ENCODE results near the gene OR52L1.
"Not testable (repeated sequence)": the region's sequence is repeated elsewhere in the genome, so short reads cannot be mapped to it uniquely, and the experiment has no call there.

The OR52L1 gene

DNA sequence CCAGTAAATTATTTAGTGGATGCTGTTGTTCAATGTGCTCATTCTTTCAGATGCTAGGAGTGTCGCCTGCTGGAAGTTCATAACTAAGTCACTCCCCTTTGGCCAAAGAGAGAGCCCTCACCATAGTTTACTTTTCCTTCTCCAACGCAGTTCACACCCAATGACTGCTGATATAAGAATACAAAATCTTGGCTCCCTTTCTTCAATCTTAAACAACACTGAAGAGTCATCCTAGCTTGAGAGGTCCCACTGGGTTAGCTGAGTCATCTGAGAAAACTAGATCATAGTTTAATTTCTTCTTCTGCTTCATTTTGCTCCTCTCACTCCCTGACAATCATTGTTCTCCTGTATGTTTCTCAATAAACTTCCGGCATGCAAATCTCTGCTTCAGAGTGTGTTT, 5.4 kb upstream of the OR52L1 start:
- DNase-seq (ENCODE audit: low read depth in 2 of 2) = peak in 1 of 2 donors; percentile 23
- H3K4me3 ChIP-seq (replicated peaks in 1 of 2; ENCODE audit: low read depth in 2 of 2, low read length in 2 of 2) = no peak overlapping the region
- no peak for TF ChIP-seq CTCF (IDR thresholded peaks at IDR 0.05; ENCODE audit: low read depth, low read length)

DNA sequence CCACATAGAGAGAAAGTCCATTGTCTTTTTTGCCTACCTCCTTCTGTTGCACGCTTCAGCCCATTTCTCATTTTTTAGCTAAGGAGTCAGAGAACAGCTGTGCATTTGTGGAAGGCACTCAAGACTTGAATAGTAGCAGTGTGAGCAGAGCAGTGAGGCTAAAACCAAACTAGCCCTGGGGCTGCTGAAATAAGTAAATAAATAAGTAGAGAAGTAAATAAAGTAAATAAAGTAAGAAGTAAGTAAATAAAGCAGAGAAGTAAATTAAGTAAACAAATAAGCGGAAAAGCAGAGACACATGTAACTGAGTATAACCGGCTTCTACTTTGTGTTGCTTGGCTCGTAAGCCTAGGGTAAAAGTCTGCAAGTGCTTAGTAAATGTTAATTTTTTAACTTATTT, 2.4 kb upstream of the OR52L1 start:
- H3K4me3 ChIP-seq (replicated peaks in 1 of 2; ENCODE audit: low read depth in 2 of 2, low read length in 2 of 2) = no peak overlapping the region
- no peak for DNase-seq (ENCODE audit: low read depth in 2 of 2)
- no peak for TF ChIP-seq CTCF (IDR thresholded peaks at IDR 0.05; ENCODE audit: low read depth, low read length)

DNA sequence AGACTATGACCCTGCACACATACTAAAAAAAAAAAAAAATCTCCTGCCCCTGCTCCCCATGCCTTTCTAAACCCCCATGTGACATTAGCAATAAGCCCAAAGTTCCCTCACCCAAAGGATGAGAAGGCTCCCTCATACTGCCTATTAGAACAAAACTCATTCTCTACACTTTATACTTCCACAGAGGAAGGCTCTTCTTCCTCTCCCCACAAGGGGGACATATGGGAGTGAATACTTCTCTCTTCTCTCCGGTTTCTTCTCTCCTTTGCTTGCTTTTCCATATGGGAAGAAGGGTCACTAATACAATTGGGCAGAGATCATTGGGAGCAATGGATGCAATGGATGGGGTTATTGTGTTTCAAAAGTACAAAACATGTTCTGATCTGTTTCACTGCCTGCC, 3.3 kb downstream of the OR52L1 start:
- no peak for DNase-seq (ENCODE audit: low read depth in 2 of 2)
- TF ChIP-seq CTCF (IDR thresholded peaks at IDR 0.05; ENCODE audit: low read depth, low read length) = no peak

DNA sequence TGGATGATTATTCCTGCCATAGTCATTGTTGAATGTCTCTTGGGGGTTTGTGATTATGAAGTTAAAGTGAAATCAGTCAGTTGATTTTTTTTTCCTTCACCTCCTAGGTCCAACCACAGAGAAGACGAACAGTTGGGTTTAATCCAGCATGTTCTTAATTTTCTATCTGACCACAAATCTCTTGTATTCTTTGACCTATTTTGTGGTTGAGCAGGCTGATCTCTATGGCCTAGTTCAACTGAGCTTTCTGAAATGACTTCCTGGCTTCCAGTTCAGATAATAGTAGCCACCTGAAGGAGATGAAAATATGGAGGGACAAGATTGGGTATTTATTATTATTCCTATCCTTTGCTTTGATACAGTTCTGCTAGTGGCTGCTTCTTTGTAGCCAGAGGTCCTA, 13.3 kb downstream of the OR52L1 start:
- TF ChIP-seq CTCF (IDR thresholded peaks at IDR 0.05; ENCODE audit: low read depth, low read length) = no peak
- H3K4me3 ChIP-seq (replicated peaks in 1 of 2; ENCODE audit: low read depth in 2 of 2, low read length in 2 of 2) = no peak overlapping the region
- no peak for DNase-seq (ENCODE audit: low read depth in 2 of 2)

More for the DNA sequence above, 3.3 kb downstream of the OR52L1 start:
- H3K4me3 ChIP-seq (replicated peaks in 1 of 2; ENCODE audit: low read depth in 2 of 2, low read length in 2 of 2) = no peak overlapping the region

- no peak for DNase-seq (ENCODE audit: low read depth in 2 of 2)
- TF ChIP-seq CTCF (IDR thresholded peaks at IDR 0.05; ENCODE audit: low read depth, low read length) = no peak
- H3K4me3 ChIP-seq (replicated peaks in 1 of 2; ENCODE audit: low read depth in 2 of 2, low read length in 2 of 2) = no peak within 1 kb of the TSS
Measured at GRCh38 chr11:5968394-5968793, 18.4 kb downstream of the OR52L1 start, which contains the start of gene OR56A5. TSS of gene OR56A5 (minus strand) at chr11:5968494. CDS start at chr11:5968494, 0 bp downstream.

- no peak overlapping the region for H3K4me3 ChIP-seq (replicated peaks in 1 of 2; ENCODE audit: low read depth in 2 of 2, low read length in 2 of 2)
- peak in 1 of 2 donors; percentile 1 for DNase-seq (ENCODE audit: low read depth in 2 of 2)
- TF ChIP-seq CTCF (IDR thresholded peaks at IDR 0.05; ENCODE audit: low read depth, low read length) = no peak
Measured at GRCh38 chr11:5967708-5968107, 19.1 kb downstream of the OR52L1 start.

DNA sequence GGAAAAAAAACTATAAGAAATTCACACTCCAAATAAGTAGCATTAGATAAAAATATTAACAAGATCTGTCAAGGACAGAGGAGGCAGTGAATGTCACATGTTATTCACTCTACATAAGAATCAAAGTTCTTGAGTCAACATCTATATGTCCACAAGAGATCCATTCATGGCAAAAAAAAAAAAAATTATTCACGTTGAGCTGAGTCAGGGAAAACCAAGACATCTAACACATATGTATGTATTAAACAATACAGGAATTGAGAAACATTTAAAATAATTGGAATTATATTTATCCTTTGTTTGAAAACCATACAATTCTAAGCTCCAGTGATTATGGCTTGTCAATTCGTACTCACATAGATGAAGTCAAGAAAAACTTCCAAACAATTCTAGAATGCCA, 19.8 kb downstream of the OR52L1 start:
- no peak for TF ChIP-seq CTCF (IDR thresholded peaks at IDR 0.05; ENCODE audit: low read depth, low read length)
- H3K4me3 ChIP-seq (replicated peaks in 1 of 2; ENCODE audit: low read depth in 2 of 2, low read length in 2 of 2) = no peak overlapping the region
- no peak for DNase-seq (ENCODE audit: low read depth in 2 of 2)

DNA sequence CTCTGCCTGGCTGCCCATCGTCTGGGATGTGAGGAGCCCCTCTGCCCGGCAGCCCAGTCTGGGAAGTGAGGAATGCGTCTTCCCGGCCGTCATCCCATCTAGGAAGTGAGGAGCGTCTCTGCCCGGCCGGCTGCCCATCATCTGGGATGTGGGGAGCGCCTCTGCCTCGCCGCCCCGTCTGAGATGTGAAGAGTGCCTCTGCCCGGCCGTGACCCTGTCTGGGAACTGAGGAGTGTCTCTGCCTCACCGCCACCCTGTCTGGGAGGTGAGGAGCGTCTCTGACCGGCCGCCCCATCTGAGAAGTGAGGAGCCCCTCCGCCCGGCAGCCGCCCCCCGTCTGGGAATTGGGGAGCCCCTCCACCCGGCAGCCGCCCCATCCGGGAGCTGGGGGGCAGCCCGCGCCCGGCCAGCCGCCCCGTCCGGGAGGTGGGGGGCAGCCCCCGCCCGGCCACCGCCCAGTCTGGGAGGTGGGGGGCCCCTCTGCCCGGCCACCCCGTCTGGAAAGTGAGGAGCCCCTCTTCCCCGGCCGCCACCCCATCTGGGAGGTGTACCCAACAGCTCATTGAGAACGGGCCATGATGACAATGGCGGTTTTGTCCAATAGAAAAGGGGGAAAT, 26.0 kb downstream of the OR52L1 start:
- H3K4me3 ChIP-seq (replicated peaks in 1 of 2; ENCODE audit: low read depth in 2 of 2, low read length in 2 of 2); DNase-seq (ENCODE audit: low read depth in 2 of 2): not testable (repeated sequence)
